Activated T-cell treated with anti-CD3 and anti-CD28 coated beads, Interleukin-2, amount 50 U/mL, for 72 hours (primary cell): Measurements from ENCODE around the gene P4HA2. TPM values are rescaled to one million over a fixed set of nuclear protein-coding genes. Genes with fewer than 3 reads are reported as not detected.
A peak's percentile ranks its signal among the peaks of the same experiment; 100 is the strongest.
"Not testable (repeated sequence)": the region's sequence is repeated elsewhere in the genome, so short reads cannot be mapped to it uniquely, and the experiment has no call there.

ENCODE experiments used
- ATAC-seq, 2 donors: fragments of 150-1000 bp; cut with Tn5 transposase; replicated peaks in 1 of 2; 2 replicates each; pipeline ENCODE4 v1.10.0; 2021; ENCODE audit warnings: moderate library complexity in 2 of 2, mild to moderate bottlenecking in 1 of 2
- DNase-seq, 2 donors: peaks; one replicate each; pipeline ENCODE4 v3.0.0; 2021 to 2022; ENCODE audit warnings: mixed read lengths in 1 of 2
- H3K27ac Mint-ChIP-seq: one replicate; pipeline ENCODE4 v1.8.0; 2022; ENCODE audit warnings: mild to moderate bottlenecking, moderate library complexity, mixed read lengths
- H3K27me3 Mint-ChIP-seq: one replicate; pipeline ENCODE4 v1.8.0; 2022; ENCODE audit warnings: low read depth, mixed read lengths
- H3K36me3 Mint-ChIP-seq, 2 donors: one replicate each; pipeline ENCODE4 v1.8.0; 2022; ENCODE audit warnings: mixed read lengths in 2 of 2, mild to moderate bottlenecking in 1 of 2; ENCODE audit not compliant: insufficient read depth in 2 of 2
- H3K4me1 Mint-ChIP-seq: one replicate; pipeline ENCODE4 v1.8.0; 2022; ENCODE audit warnings: low read depth, mixed read lengths
- H3K4me3 Mint-ChIP-seq, 2 donors: one replicate each; pipeline ENCODE4 v1.8.0; 2022; ENCODE audit warnings: mild to moderate bottlenecking in 2 of 2, mixed read lengths in 2 of 2, moderate library complexity in 2 of 2
- H3K9me3 Mint-ChIP-seq, 2 donors: one replicate each; pipeline ENCODE4 v1.8.0; 2022; ENCODE audit warnings: mixed read lengths in 2 of 2
- total RNA-seq, 2 donors: library from RNA; stranded (reverse); gene quantifications; one replicate each; pipeline ENCODE4 v1.2.3, GENCODE V29; 2022

P4HA2 gene
- total RNA-seq, 2 donors from 2014 or later: 3.2 to 5.9 TPM

DNA sequence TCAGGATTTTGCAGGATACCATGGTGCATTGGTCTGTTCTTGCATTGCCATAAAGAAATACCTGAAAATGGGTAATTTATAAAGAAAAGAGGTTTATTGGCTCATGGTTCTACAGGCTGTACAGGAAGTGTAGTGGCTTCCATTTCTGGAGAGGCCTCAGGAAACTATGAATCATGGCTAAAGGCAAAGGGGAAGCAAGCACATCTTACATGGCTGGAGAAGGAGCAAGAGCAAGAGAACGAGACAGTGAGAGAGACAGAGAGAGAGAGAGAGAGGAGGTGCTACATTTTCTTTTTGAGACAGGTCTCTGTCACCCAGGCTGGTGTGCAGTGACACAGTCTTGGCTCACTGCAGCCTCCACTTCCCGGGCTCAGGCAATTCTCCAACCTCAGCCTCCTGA, 43.9 kb downstream of the P4HA2 start:
- H3K27ac Mint-ChIP-seq: no peak overlapping the region
- no peak for DNase-seq
- H3K36me3 Mint-ChIP-seq: peaks cover 2 to 3% of the 10 kb centered on the region in 2 donors
- H3K9me3 Mint-ChIP-seq: peaks cover 2% of the 10 kb centered on the region in 2 donors
- peaks cover 4% of the 10 kb centered on the region for H3K27me3 Mint-ChIP-seq
- peaks cover 23% of the 10 kb centered on the region for H3K4me1 Mint-ChIP-seq
- H3K4me3 Mint-ChIP-seq: no peak overlapping the region
- no peak for ATAC-seq

DNA sequence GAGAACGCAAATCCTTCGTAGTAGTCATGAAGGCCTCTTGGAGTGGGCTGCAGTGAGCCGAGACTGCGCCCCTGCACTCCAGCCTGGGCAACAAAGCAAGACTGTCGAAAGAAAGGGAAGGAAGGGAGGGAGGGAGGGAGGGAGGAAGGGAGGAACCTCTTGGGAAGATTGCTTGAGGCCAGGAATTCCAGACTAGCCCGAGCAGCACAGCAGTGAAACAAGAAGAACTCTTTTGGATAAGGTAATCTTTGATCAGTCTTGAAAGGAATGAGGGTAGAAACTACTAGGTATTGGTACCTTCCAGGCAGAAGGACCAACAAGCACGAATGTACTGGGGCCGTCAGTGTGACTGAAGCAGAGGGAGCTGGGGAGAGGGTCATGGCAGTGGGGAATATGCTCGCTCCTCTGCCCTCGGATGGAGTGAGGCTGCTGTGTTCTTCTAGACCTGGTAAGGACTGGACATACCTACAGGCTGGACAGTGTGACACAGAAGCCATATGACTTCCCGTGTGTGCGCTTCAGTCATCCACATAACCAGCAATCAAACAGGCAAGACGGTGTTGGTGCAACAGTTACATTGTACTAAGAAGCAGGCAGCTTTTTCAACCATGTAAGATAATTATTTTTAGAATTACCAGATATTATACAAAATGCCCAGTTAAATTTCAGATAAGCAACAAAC, 45.2 kb downstream of the P4HA2 start:
- Mint-ChIP-seq H3K27ac (no peak overlapping the region), H3K27me3 (no peaks in the 10 kb centered on the region), H3K36me3 (peaks cover 2 to 3% of the 10 kb centered on the region in 2 donors), H3K4me3 (no peak overlapping the region), H3K4me1 (peaks cover 32% of the 10 kb centered on the region), H3K9me3 (peaks cover 2% of the 10 kb centered on the region in 2 donors)
- DNase-seq: no peak
- ATAC-seq: no peak

DNA sequence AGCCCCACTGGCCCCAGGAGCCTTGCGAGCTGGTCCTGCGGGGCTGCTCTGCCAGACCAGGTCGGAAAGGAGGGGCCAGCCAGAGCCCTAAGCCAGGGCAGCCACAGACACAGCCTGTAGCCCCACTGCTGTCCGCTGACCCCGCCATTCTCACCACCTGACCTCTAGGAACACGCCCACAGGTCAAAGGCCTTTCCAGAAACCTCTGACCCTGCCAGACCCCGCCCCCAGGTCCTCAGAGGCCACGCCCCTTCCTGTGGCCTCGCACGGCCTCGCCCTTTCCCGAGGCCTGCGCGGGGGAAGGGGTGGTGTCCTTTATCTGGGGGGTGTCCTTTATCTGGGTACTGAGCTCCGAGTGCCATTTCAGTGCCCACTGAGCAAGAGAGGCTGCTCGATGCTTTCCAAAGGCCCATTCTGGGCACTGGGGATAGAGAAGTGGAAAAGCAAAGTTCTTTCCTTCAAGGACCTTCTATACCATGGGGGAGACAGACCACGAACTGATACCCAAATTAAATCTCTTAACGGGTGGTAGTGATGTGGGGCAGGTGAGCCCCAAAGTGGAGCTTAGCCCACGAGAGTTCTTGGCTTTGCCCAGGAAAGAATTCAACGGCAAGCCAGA, 46.5 kb downstream of the P4HA2 start:
- no peaks in the 10 kb centered on the region for H3K27me3 Mint-ChIP-seq
- DNase-seq (no peak), ATAC-seq (no peak)
- H3K27ac Mint-ChIP-seq: no peak overlapping the region
- H3K9me3 Mint-ChIP-seq: peaks cover 2% of the 10 kb centered on the region in 2 donors
- H3K36me3 Mint-ChIP-seq: peaks cover 2 to 3% of the 10 kb centered on the region in 2 donors
- peaks cover 46% of the 10 kb centered on the region for H3K4me1 Mint-ChIP-seq
- H3K4me3 Mint-ChIP-seq: no peak overlapping the region

DNA sequence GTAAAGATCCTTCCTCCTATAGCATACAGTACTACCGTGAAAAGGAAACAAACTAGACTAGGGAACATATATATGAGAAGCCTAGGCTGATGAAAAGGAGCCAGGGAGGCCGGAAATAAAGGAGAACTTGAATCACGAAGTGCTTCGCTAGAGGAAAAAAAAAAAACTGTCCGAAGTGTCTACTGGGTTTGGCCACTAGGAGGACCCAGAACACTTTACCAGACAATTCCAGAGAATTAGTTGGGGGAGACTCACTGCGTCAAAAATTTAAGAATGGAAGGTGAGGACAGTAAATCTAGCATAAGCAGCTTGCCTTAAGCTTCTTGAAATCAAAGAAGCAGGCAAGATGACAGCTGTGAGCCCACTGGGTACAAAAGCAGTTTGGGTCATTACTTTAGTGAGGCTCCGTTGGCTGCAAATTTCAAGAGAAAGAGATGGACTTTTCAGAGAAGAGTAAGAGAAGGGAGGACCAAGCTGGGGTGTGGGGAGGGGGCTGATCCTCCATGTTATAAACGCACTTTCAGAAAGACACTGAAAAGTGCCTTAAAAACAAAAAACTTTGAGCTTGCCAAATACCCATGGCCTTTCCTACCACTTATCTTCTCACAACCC, 47.4 kb downstream of the P4HA2 start:
- Mint-ChIP-seq H3K27me3 (no peaks in the 10 kb centered on the region), H3K4me1 (peaks cover 46% of the 10 kb centered on the region), H3K36me3 (peaks cover 2 to 3% of the 10 kb centered on the region in 2 donors), H3K9me3 (peaks cover 2% of the 10 kb centered on the region in 2 donors), H3K4me3 (peak overlapping the region; percentile 2 to 20), H3K27ac (peak overlapping the region; percentile 31)
- DNase-seq (peak in 1 of 2 donors; percentile 18), ATAC-seq (peak in 1 of 2 donors; percentile 35)

DNA sequence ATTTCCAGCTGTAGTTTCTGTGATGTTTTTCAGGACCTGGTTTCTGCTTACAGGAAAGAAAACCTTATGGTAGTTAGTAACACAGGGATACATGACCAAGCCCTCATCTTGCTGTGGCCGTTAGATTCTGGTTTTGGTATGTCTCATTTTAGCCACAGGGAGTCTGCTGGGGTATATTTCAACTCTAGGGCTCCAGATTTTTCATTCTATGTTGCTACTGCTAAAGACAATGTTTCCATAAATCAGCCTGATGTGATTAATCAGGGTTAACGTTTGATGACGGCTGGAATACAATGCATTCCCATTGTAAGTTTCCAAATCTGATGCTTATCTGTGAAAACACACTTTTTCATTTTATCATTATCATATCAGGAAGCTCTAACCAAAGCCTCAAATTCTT, 48.2 kb downstream of the P4HA2 start:
- H3K27ac Mint-ChIP-seq: peak overlapping the region; percentile 31

DNA sequence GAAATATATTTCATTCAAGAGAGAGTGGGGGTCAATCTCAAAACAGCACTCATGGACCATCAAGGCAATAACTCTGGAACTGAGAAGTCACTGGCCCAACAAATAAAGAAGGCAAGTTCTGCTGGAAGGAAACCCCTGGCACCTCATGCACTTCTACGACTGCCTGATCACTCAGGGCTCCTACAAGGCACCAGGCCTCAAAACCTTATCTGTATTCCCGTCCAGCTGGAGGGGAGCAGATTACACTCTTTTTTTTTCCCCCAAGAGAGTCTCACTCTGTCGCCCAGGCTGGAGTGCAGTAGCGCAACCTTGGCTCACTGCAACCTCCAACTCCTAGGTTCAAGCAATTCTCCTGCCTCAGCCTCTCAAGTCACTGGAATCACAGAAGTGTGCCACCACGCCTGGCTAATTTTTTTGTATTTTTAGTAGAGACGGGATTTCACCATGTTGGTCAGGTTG, 49.9 kb downstream of the P4HA2 start:
- Mint-ChIP-seq H3K36me3 (no peaks in the 10 kb centered on the region), H3K27ac (peak overlapping the region; percentile 9), H3K9me3 (no peaks in the 10 kb centered on the region), H3K4me1 (peaks cover 41% of the 10 kb centered on the region), H3K27me3 (no peaks in the 10 kb centered on the region), H3K4me3 (no peak overlapping the region)
- ATAC-seq (no peak), DNase-seq (no peak)

More for the DNA sequence above, 48.2 kb downstream of the P4HA2 start:
- H3K4me1 Mint-ChIP-seq: peaks cover 46% of the 10 kb centered on the region
- DNase-seq (no peak), ATAC-seq (peak; percentile 43 to 73)
- H3K9me3 Mint-ChIP-seq: peaks cover 2% of the 10 kb centered on the region in 2 donors
- H3K4me3 Mint-ChIP-seq: peak overlapping the region in 1 of 2 donors; percentile 2
- H3K27me3 Mint-ChIP-seq: no peaks in the 10 kb centered on the region
- peaks cover 2 to 3% of the 10 kb centered on the region in 2 donors for H3K36me3 Mint-ChIP-seq

DNA sequence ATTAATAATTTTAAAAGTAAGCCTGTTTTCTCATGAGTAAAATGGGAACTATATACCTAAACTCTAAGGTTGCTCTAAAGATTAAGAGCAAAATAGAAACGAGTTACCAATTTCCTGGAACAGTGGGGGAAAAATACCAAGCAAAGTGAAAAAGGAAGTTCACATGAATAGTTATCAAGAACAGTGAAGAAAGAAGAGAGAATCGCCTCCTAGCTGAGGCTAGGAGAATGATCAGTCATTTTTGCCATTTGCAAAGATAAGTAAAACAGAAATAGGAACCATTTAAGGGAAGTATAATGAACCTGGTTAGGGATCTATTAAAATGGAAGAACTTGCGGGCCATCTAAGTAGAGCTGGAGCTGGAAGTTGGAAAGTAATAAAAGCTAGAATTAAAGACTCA, 50.7 kb downstream of the P4HA2 start:
- Mint-ChIP-seq H3K27me3 (no peaks in the 10 kb centered on the region), H3K9me3 (no peaks in the 10 kb centered on the region), H3K4me1 (peaks cover 41% of the 10 kb centered on the region), H3K36me3 (no peaks in the 10 kb centered on the region), H3K27ac (peak overlapping the region; percentile 90), H3K4me3 (peak overlapping the region; percentile 39 to 61)
- peak; percentile 46 to 47 for ATAC-seq
- DNase-seq: no peak

DNA sequence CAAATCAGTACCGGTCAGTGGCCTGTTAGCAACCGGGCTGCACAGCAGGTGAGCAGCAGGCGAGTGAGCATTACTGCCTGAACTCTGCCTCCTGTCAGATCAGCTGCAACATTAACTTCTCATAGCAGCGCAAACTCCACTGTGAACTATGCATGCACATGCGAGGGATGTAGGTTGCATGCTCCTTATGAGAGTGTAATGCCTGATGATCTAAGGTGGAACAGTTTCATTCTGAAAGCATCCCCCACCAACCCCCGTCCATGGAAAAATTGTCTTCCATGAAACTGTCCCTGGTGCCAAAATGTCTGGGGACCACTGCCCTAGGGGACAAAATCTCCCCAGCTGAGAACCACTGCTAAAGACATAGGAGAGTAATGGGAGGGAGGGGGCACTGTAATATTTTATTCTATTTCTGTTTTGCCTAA, 51.1 kb downstream of the P4HA2 start:
- Mint-ChIP-seq H3K4me1 (peaks cover 41% of the 10 kb centered on the region), H3K9me3 (no peaks in the 10 kb centered on the region), H3K4me3 (peak overlapping the region; percentile 39 to 61), H3K27me3 (no peaks in the 10 kb centered on the region), H3K36me3 (no peaks in the 10 kb centered on the region), H3K27ac (peak overlapping the region; percentile 90)
- DNase-seq (no peak), ATAC-seq (peak; percentile 63 to 78)

DNA sequence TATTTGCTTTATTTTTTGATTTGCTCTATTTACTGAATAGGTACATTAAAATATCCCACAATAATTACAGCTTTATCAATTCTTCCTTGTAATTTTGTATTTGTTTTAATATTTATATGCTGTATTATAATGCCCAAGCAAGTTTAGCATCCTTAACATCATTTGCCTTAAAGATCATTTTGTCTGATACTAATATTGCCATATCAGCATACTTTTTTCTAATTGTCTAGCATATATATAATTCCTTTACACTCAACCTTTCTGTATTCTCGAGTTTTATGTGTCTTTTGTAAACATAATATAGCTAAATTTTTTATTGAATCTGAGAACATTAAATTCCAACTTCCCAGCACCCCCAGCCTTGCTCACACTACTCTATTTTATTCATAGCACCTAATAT, 64.7 kb downstream of the P4HA2 start:
- DNase-seq (no peak), ATAC-seq (no peak)
- H3K27me3 Mint-ChIP-seq: peaks cover 7% of the 10 kb centered on the region
- H3K4me1 Mint-ChIP-seq: no peaks in the 10 kb centered on the region
- H3K9me3 Mint-ChIP-seq: peaks cover under 1 to 2% of the 10 kb centered on the region in 2 donors
- no peak overlapping the region for H3K27ac Mint-ChIP-seq
- no peak overlapping the region for H3K4me3 Mint-ChIP-seq
- peaks cover 2 to 8% of the 10 kb centered on the region in 2 donors for H3K36me3 Mint-ChIP-seq

DNA sequence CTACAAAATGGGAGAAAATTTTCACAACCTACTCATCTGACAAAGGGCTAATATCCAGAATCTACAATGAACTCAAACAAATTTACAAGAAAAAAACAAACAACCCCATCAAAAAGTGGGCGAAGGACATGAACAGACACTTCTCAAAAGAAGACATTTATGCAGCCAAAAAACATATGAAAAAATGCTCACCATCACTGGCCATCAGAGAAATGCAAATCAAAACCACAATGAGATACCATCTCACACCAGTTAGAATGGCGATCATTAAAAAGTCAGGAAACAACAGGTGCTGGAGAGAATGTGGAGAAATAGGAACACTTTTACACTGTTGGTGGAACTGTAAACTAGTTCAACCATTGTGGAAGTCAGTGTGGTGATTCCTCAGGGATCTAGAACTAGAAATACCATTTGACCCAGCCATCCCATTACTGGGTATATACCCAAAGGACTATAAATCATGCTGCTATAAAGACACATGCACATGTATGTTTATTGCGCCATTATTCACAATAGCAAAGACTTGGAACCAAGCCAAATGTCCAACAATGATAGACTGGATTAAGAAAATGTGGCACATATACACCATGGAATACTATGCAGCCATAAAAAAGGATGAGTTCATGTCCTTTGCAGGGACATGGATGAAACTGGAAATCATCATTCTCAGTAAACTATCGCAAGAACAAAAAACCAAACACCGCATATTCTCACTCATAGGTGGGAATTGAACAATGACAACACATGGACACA, 65.9 kb downstream of the P4HA2 start:
- H3K4me1 Mint-ChIP-seq, H3K27ac Mint-ChIP-seq, DNase-seq, H3K9me3 Mint-ChIP-seq, H3K4me3 Mint-ChIP-seq, H3K27me3 Mint-ChIP-seq, ATAC-seq, H3K36me3 Mint-ChIP-seq: not testable (repeated sequence)

DNA sequence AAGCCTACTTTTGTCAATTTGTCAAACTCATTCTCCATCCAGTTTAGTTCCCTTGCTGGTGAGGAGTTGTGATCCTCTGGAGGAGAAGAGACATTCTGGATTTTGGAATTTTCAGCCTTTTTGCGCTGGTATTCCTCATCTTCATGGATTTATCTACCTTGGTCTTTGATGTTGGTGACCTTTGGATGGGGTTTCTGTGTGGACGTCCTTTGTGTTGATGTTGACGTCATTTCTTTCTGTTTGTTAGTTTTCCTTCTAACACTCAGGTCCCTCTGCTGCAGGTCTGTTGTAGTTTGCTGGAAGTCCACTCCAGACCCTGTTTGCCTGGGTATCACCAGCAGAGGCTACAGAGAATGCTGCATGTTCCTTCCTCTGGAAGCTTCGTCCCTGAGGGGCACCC, 71.2 kb downstream of the P4HA2 start:
- ATAC-seq: no peak
- H3K27ac Mint-ChIP-seq: no peak overlapping the region
- no peak for DNase-seq
- H3K4me1 Mint-ChIP-seq: no peaks in the 10 kb centered on the region
- H3K27me3 Mint-ChIP-seq: peaks cover 34% of the 10 kb centered on the region
- H3K9me3 Mint-ChIP-seq: peaks cover 20 to 25% of the 10 kb centered on the region in 2 donors
- H3K36me3 Mint-ChIP-seq: peaks cover 18 to 27% of the 10 kb centered on the region in 2 donors
- no peak overlapping the region for H3K4me3 Mint-ChIP-seq

DNA sequence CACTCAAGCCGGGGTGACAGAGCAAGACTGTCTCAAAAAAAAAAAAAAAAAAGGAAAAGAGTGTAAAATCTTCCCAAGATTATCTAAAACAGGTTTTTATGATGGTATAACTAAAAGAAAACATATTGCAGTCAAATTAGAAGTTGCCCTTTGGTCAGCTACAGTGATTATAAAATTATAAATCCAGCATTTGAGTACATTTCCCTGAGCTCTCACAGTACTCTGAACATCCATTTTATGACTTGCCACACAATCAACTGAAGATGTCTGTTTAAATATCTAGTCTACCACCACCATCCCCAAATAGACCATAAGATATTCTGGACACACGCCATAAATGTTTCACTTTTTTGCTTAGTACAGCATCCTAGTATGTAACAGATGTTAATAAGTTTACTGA, 77.1 kb downstream of the P4HA2 start:
- Mint-ChIP-seq H3K9me3 (peaks cover 12 to 18% of the 10 kb centered on the region in 2 donors), H3K36me3 (peaks cover 11 to 17% of the 10 kb centered on the region in 2 donors), H3K4me3 (no peak overlapping the region), H3K27ac (no peak overlapping the region), H3K27me3 (peaks cover 29% of the 10 kb centered on the region), H3K4me1 (no peaks in the 10 kb centered on the region)
- ATAC-seq (no peak), DNase-seq (no peak)

DNA sequence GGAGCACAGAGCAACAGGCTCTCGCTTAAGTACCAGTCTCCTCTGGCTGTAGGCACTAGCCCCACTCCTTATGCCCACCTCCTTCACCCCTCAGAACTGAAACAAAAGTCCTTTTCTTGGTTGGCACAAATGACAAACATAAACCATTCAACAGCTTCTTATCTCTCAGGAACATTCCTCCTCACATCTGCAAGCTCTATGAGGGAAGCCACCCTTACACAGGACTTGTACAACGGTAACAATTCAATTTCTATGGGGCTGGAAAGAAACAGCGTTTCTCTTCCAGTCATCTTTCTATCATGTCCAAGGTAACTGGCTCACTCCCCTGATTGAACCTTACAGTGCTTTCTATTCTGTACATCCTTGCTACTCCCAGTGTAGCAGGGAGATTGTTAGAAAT, 80.0 kb downstream of the P4HA2 start:
- Mint-ChIP-seq H3K9me3 (peaks cover 16 to 18% of the 10 kb centered on the region in 2 donors), H3K4me3 (no peak overlapping the region), H3K27me3 (peaks cover 14% of the 10 kb centered on the region), H3K4me1 (no peaks in the 10 kb centered on the region), H3K36me3 (peaks cover 5 to 11% of the 10 kb centered on the region in 2 donors), H3K27ac (no peak overlapping the region)
- ATAC-seq: no peak
- DNase-seq: no peak
